GM19467 (cell line): ENCODE results near the gene TIAM2.
"Not testable (repeated sequence)": the region's sequence is repeated elsewhere in the genome, so short reads cannot be mapped to it uniquely, and the experiment has no call there.

Experiments used
- ATAC-seq: cut with Tn5 transposase; IDR thresholded peaks from one replicate; pipeline ENCODE4 v1.9.1; 2021; ENCODE audit warnings: mild to moderate bottlenecking, moderate library complexity; ENCODE audit not compliant: unreplicated experiment

The TIAM2 gene

DNA sequence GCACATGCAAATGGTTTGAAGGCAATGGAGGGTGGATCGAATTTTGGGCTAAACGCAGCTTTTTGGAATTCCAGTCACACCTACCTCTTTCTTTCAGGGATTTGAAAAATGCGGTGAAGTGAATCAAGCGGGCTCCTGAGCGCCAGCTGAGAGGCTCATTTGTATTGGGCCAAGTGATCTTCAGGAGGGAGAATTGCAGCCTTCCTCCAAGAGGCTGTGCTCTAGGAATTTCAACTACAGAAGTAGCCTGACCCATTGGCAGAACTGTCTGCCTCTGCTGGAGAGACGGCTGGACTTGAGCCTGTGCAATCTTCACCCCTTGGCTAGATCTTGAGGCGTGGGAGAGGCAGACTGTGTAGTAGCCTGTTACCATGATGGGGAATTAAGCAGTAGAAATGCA lies 5.7 kb upstream of the TIAM2 start:
- no peak for ATAC-seq

DNA sequence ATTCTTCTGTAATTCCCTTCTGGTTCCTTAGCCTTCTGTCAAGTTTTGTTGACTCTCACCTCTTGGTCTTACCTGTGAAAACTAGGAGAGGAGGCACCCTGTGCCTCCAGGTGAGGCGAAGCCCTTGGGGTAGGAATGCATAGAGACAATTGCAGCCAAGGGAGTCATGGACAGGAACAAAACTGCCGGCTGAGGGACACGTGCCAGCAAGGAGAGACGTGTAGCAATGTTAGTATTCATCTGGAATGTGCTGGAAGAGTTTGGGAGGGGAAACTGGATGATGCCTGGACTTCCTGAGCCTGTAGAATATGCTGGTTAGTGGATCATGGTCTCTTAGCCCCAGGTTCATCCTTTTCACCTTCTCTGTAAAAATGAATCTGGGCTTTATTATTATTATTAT lies 3.9 kb upstream of the TIAM2 start:
- no peak for ATAC-seq

DNA sequence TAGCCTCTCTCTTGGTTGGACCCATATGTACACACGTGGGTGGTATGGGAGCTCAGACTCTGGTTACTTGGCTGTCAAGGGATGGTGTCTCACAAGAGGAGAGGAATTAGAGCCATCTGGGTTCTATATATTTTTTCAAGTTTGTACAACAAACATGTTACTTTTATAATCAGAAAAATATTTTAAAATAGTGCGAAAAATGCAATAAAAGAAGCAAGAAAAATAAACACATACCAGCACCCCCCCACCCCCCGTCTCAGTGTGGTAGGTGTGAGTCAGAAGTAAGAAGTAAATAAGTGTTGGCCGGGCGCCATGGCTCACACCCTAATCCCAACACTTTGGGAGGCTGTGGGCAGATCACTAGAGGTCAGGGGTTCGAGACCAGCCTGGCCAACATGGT lies 2.1 kb upstream of the TIAM2 start:
- ATAC-seq = no peak

DNA sequence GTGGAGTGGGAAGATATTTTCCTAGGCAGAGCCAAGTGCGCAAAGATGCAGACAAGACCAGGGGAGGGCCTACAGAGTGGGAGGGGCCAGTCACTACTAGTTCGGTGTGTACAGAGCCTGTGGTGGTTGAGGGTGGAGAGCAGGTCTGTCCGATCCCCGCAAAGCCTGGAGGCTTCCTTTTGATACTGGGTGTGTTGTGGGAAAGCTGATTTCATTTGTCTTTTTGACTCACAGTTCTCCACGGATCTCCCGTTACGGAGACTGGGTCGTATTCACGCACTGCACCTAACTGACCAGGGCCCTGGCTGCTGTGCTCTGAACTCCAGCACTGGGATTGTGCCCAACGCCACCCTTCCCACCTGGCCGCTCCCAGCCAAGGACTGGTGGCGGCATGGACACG lies 1.4 kb upstream of the TIAM2 start:
- ATAC-seq = no peak

DNA sequence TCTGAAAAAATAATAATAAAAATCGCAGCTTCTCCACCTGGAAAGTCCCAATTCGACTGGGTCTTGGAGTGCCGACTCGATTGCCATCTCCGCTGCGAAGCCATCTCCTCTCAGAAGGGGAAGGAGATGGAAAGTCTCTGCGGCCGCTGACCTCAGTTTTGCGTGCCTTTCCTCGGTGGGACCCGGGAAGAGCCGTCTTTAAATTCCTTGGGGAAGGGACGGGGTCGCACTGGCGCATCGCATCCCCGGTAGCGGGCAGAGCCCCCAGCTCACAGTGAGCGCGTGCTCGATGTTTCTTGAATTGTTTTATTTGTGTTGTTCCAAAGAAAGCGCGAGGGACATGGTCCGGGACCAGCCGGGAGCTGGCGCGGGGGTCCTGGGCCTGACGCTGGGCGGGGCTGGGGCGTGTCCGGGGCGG lies 270 bp upstream of the TIAM2 start:
- no peak for ATAC-seq

DNA sequence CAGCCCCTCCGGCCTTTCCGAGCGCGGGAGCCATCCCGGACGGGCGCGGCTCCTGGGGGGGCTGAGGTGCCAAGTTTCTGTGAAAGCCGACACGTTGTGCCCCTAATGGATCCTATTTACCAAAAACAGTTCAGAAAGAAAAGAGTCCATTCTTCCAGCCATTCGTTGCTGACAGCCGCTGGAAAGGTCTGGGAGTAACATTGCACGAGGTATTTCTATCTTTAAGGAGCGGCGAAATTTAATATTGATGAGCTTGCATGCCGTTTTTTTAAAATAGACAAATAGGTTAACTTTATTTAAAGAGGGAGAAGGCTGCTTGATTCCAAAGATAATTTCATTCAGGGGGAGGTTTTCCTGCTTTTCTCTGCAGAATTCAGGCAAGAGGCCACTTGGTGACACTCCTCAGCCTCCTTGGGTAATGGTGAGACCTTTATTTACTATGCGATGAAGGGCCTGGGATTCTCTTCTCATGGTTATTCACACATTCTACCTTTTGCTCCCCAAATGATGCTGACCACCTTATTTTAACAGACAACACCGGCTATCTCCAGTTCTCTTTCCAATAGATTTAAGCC lies 988 bp downstream of the TIAM2 start:
- ATAC-seq = no peak

DNA sequence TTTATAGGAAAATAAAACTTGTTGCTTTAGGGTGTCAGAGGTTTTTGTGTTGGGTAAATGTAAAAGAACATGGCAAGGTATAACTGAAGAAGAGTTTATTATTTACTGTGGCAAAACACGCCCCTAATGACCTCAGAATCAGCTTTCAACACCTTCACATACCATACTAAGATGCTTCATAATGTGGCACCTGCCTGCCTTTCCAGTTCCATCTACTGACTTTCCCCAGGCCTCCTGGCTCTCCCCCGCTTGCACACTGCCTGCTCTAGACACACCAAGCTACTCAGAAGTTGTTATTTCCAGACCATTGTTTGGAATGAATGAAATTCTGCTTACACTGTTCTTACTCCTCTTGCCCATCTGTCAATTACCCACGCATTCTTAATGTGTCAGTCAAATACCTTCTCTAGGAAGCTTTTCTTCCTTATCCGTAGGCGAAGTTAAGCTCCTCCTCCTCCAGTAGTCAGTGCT lies 1.8 kb downstream of the TIAM2 start:
- no peak for ATAC-seq

DNA sequence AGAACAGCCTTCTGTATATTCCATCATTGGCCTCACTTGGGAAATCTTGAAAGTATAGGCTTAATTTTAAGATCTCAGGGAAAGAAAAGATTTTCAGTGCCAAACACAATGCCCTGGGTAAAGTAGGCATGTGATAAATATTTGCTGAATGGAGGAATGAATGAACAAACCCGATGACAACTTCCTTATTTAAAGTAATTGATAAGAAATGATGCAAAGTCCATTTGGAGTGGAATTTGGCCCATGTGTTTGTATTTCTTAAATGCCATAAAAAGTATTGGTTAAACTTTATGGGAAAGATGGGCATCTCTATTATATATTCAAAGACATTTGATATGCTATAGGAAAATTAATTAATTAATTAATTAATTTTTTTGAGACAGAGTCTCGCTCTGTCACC lies 3.7 kb downstream of the TIAM2 start:
- ATAC-seq = no peak

DNA sequence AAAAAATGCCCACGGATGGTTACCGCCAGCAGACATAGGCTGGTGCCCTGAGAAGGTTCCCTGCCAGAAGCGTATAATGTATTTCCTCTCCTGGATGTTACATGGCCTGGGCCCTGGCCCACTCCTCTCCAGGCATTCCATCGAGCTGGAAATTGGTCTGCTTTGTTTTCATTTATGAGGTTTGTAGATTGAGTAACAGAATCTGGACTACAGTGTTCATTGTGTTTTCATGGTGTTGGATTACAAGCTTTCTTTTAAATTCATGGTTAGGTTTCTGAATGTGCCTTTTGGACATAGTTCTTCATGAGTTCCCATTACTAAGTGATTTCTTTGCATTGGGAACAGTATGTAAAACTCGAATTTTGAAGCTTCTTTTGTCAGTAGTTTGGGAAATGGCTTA lies 6.4 kb downstream of the TIAM2 start:
- no peak for ATAC-seq

DNA sequence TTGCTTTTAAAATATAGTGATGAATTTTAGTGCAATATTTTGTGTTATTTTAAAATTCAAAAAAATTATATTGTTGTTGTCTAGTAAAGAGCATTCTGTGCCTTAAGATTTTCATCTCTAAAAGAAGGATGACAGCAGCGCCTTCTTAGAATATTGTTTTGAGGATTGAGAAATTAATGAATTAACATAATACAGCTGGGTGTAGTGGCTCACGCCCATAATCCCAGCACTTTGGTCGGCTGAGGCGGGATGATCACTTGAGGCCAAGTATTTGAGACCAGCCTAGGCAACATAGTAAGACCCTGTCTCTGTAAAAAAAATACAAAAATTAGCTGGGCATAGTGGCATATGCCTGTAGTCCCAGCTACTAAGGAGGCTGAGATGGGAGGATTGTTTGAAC lies 6.8 kb downstream of the TIAM2 start:
- no peak for ATAC-seq

DNA sequence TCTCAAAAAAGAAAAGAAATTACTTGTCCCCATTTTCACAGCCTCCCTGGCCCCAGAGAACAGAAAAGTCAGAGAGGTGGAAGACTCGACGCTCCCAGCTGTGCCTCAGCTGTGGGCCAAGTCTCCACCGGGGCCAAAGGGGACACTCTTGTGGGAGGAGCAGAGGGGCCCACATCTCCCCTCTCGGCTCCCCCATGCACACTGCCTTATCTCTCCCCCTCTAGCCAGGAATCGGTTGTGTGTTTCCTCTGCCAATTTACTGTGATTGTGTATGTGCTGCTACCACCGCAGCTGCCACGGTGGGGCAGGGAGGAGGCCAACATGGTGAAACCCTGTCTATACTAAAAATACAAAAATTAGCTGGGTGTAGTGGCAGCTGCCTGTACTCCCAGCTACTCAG lies 8.4 kb downstream of the TIAM2 start:
- ATAC-seq = no peak

DNA sequence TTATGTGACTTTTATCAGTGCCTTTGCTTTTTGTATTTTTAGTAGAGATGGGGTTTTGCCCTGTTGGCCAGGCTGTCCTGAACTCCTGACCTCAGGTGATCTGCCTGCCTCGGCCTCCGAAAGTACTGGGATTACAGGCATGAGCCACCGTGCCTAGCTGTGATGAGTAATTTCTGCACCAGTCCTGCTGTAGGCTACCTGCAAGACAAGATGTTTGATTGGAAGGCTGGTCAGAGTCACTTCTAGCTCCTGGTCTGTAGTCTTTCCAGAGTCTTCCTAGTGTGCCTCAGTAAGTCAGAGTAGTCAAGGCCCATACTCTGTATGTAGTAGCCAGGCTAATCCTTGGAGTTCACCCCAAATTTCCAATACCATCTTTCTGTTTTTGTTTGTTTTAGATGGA lies 8.9 kb downstream of the TIAM2 start:
- ATAC-seq = no peak

DNA sequence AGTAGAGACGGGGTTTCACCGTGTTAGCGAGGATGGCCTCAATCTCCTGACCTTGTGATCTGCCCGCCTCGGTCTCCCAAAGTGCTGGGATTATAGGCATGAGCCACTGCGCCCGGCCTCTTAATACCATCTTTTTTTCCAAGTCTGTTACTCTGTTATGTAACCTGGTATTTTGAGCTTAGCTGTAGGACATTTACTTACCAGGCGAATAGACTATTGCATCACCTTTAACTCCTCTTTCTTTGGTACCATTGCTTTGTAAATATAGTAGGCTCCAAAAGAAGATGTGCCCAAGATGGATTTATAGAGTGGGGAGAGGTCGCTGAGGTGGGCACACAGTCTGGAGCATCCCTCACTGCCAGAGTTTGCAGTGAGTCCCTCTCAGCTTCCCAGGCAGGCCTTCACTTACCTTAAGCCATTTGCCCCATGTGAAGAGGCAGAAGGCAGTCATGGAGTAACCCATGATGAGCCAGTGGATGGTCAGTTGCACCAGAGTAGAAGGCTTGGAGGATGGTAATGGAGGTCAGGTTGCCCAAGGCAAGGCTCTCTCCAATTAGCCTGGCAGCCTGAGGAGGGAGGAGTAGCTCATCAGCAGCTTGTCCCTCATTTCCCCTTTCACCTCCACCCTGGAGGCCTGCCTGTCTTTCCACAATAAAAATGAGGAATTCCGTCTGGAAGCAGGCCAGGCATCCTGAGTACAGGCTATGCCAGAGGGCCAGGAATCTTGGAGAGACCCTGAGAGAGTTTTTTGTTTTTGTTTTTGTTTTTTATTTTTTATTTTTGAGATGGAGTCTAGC lies 9.7 kb downstream of the TIAM2 start:
- no peak for ATAC-seq

DNA sequence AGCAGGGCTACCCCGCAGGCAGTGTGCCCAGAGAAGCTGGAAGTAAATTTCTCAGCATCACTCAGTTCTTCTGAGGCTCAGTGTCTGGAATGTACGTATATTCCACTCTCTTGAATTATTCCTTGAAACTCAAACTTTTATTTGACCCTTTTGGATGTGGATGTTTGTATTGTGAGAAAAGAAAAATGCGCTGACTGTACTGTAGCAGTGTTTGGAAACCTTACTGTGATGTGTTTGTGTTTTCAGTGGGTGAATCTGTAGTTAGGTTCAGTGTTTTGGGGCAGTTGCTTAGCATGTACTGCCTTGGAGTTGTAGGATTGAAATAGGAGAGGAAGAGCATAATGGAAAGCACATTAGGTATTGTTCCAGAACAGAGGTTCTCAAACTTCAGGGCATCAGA lies 13.5 kb downstream of the TIAM2 start:
- ATAC-seq = no peak

DNA sequence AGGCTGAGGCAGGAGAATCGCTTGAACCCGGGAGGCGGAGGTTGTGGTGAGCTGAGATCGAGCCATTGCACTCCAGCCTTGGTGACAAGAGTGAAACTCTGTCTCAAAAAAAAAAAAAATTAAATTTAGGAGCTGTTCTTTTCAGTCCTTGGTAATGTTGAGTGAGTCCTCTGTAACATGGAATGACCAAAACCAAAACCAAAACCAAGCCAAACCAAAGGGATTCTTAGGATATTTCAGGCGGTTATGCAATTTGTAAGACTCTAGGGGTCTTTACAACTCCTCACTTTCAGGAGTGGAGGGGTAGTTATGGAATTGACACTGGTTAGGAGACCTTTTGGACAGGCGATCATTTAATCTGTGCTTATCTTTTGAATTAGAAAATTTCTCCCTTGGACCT lies 15.8 kb downstream of the TIAM2 start:
- ATAC-seq = no peak

DNA sequence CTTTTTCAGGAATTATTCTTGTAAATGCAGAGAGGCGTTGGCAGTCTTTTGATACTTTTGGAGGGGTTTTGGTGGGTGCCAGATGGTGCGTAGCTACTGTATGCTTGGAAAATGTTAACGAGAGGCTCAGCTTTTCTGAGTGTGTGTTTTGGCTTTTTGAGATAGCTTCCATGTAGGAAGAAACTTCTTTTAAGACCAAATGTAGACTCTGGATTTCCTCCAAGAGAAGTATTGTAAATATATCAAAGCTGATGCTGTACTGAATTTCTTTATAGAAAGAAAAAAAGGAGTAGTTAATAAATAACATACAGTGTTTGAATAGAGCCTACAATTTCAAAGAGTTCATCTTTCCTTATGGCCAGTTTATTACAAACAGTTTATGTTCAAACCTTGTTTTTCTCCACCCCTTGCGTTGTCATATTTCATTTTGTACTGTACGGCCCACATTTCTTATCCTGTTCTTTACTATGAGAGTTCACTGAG lies 16.7 kb downstream of the TIAM2 start:
- ATAC-seq = no peak

DNA sequence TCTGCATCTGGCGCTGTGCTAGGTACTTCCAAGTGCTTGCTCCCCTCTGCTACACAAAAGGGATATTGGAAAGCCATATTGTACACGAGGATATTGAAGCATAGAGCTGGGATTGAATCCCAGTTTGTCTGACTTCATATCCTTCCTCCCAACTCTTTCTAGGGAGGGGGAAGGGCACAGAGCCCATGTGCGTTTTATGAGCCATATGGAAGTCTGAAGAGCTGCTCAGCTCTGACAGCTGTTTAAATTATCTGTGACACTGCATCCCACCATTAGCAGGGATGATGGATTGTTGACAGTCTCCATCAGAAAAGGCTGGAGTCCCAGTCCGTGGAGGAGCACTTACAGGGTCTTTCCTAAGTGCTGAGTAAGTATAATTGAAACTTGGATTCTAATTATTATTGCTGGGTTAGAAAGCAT lies 18.4 kb downstream of the TIAM2 start:
- ATAC-seq = no peak

DNA sequence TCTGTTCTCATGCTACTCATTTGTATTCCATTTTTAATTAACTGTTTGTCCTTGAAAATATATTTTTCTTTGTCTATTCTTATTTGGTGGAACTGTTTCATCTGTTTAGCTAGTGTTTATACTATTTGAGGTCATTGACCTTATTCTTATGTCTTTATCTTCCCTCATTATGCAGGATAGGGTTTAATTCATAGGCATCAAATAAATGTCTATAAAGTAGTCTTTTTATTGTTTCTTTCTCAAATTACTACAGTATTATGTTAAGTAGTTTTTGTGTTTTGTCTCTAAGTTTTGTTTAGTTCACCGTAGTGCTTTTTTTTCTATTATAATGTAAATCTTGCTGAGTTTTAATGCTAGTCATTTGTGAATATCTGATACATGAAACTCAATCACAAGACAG lies 19.0 kb downstream of the TIAM2 start:
- ATAC-seq = no peak

DNA sequence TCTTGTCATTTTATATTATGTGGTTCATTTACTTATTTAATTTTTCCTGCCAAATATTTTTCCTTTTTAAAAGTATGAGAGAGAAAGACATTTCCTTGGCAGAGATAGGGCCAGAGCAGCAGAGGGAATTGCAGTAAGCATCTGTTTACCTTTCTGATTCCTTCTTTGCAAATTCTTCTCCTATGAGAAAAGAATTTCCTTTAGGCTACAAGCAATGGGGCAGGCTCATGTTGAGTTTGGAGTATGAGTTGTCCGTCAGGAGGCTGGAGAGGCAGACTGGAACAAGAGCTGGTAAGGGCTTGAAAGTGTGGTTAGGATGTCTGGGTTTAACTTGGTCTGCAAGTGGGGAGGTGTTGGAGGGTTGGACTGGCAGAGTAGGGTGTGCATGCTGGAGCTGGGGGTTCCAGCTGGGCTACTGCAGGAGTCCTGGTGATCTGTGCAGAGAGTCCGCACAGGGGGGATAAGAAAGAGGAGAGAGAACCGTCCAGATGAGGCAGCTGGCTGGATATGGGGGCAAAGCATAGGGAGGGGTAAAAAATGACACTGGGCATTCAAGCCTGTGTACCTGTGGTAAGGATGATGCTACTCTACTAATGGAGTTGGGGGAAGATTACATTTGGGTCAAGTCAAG lies 19.7 kb downstream of the TIAM2 start:
- no peak for ATAC-seq

DNA sequence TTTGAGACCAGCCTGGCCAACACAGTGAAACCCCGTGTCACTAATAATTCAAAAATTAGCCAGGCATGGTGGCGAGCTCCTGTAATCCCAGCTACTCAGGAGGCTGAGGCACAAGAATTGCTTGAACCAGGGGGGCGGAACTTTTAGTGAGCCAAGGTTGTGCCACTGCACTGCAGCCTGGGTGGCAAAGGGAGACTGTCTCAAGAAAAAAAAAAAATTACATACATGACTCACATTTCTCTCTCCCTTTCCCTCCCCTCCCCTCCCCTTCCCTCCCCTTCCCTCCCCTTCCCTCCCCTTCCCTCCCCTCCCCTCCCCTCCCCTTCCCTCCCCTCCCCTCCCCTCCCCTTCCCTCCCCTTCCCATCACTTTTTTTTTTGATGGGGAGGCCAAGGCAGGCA lies 23.3 kb downstream of the TIAM2 start:
- not testable (repeated sequence) for ATAC-seq

DNA sequence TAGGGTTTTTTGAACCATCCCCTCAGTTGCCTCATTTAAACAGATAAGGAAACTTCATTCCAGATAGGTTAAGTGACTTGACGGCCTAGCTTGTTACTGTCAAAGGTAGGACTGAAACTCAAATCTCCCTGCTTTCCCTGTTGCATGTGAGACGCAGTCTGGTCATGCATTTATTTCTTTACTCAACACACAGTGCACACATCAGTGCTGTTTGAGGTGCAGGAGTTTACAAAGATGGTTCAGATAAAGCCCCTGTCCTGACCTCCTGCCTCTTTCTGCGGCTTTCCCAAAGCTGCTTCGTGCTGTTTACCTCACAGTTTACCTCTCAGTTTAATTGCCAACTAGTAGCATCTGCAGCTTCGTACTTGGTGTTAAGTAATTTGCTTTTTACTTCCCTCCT lies 26.6 kb downstream of the TIAM2 start:
- ATAC-seq = no peak

DNA sequence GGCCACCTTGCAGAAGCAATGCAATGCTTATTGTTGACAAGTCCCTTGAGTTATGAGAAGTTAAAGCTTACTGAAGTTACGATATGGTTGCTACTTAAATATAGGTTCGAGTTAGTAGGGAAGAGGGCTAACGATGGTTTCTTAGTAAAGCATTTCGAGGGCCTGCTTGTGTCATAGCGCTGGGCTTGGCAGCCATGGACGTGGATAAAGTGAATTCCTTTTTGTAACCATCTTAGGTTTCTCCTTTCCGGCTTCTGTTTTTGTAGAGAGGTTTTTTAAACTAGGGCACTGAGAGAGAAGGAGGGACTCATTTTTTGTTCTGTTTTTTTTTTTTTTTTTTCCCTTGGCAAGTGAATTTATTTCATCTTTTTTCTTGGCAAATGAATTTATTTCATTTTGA lies 27.6 kb downstream of the TIAM2 start:
- ATAC-seq = no peak
